K562 (cell line): ENCODE results near the gene TMEM135. TPM values are rescaled to one million over a fixed set of nuclear protein-coding genes. Genes with fewer than 3 reads are reported as not detected.

Experiments used
- ARNT ChIP-seq, 2 experiments: fragments of 450-650 bp; IDR thresholded peaks; 2 replicates each; pipeline ENCODE4 v1.6.1; 2016; ENCODE audit warnings: mild to moderate bottlenecking in 1 of 2
- ATF4 ChIP-seq: fragments of 450-650 bp; formaldehyde crosslinking; IDR thresholded peaks from 2 replicates; pipeline ENCODE4 v1.4.0; 2022; ENCODE audit warnings: mild to moderate bottlenecking, moderate library complexity
- DACH1 ChIP-seq: fragments of 450-650 bp; IDR thresholded peaks from 2 replicates; pipeline ENCODE4 v1.6.1; 2018; ENCODE audit not compliant: partially characterized antibody
- DIDO1 ChIP-seq: fragments of 450-650 bp; IDR thresholded peaks from 2 replicates; pipeline ENCODE4 v1.6.1; 2016; ENCODE audit warnings: low read depth, missing biosample characterization, missing genetic modification characterization
- EP300 ChIP-seq: IDR thresholded peaks from 2 replicates; pipeline ENCODE4 v1.6.1; 2012; ENCODE audit warnings: low read length, improper control_type of control experiment
- FIP1L1 ChIP-seq: fragments of 200-400 bp; formaldehyde crosslinking; IDR thresholded peaks from 2 replicates; pipeline ENCODE4 v1.6.1; 2018; ENCODE audit warnings: mild to moderate bottlenecking, low read depth, low read length; ENCODE audit not compliant: poor library complexity, severe bottlenecking
- GATA2 ChIP-seq: sonication (generic); formaldehyde crosslinking; IDR thresholded peaks from 2 replicates; pipeline ENCODE4 v1.4.0; 2020; ENCODE audit warnings: mild to moderate bottlenecking, missing genetic modification reagents
- GATAD2A ChIP-seq: fragments of 450-650 bp; IDR thresholded peaks from 2 replicates; pipeline ENCODE4 v1.6.1; 2017
- PHF21A ChIP-seq: fragments of 450-650 bp; IDR thresholded peaks from 2 replicates; pipeline ENCODE4 v1.6.1; 2017; ENCODE audit warnings: low read depth, borderline replicate concordance
- RNF219 ChIP-seq: fragments of 250-450 bp; sonication (Bioruptor Pico); IDR thresholded peaks from 2 replicates; pipeline ENCODE4 v1.5.0; 2022; ENCODE audit warnings: mild to moderate bottlenecking
- SP2 ChIP-seq: IDR thresholded peaks from 2 replicates; pipeline ENCODE4 v1.6.1; 2011; ENCODE audit warnings: mild to moderate bottlenecking, low read depth, low read length, moderate library complexity; ENCODE audit not compliant: poor library complexity, severe bottlenecking; ENCODE audit errors: extremely low read depth
- SRSF7 ChIP-seq: fragments of 200-400 bp; formaldehyde crosslinking; optimal IDR thresholded peaks from 2 replicates; pipeline ENCODE3; 2017; ENCODE audit warnings: mild to moderate bottlenecking, low read depth, low read length
- TCFL5 ChIP-seq: fragments of 250-450 bp; sonication (Bioruptor Pico); conservative IDR thresholded peaks from 2 replicates; pipeline ENCODE4 v1.6.1; 2021; ENCODE audit warnings: mild to moderate bottlenecking, moderate library complexity, matching md5 sums
- TGIF2 ChIP-seq: sonication (generic); formaldehyde crosslinking; IDR thresholded peaks from 2 replicates; pipeline ENCODE4 v1.8.1; 2022; ENCODE audit warnings: mild to moderate bottlenecking, missing genetic modification reagents, moderate library complexity
- THAP7 ChIP-seq: fragments of 250-450 bp; sonication (Bioruptor Pico); IDR thresholded peaks from 2 replicates; pipeline ENCODE4 v1.5.0; 2021
- THRB ChIP-seq: fragments of 450-650 bp; formaldehyde crosslinking; conservative IDR thresholded peaks from 2 replicates; pipeline ENCODE4 v1.4.0; 2022; ENCODE audit warnings: mild to moderate bottlenecking, missing genetic modification characterization
- U2AF2 ChIP-seq: fragments of 200-400 bp; formaldehyde crosslinking; optimal IDR thresholded peaks from 2 replicates; pipeline ENCODE3; 2017; ENCODE audit warnings: low read depth, mild to moderate bottlenecking, low read length
- ZBTB9 ChIP-seq: fragments of 450-650 bp; formaldehyde crosslinking; IDR thresholded peaks from 2 replicates; pipeline ENCODE4 v1.4.0; 2020; ENCODE audit warnings: mild to moderate bottlenecking, moderate library complexity
- ZC3H8 ChIP-seq: fragments of 450-650 bp; IDR thresholded peaks from 2 replicates; pipeline ENCODE4 v1.6.1; 2017
- ZKSCAN8 ChIP-seq: fragments of 200-800 bp; sonication (Bioruptor generic); IDR thresholded peaks from 2 replicates; pipeline ENCODE4 v1.6.1; 2016; ENCODE audit warnings: missing genetic modification characterization, missing compliant biosample characterization
- ZNF589 ChIP-seq: fragments of 200-800 bp; sonication (Bioruptor generic); IDR thresholded peaks from 2 replicates; pipeline ENCODE4 v1.6.1; 2016; ENCODE audit warnings: low read depth, missing genetic modification characterization, missing compliant biosample characterization
- ZSCAN29 ChIP-seq: fragments of 450-650 bp; IDR thresholded peaks from 2 replicates; pipeline ENCODE4 v1.6.1; 2017
- polyA plus RNA-seq, 8 experiments: library from polyadenylated mRNA; depleted of rRNA in 4 of 8; stranded (reverse) in 5 of 8; unstranded in 3 of 8; fragments of >200 nt; fragmentation: Nextera tagmentation in 2 of 8; fragmentation: Illumina TruSeq in 1 of 8; extraction: Ambion mirVana in 2 of 8; extraction: Trizol in 1 of 8; gene quantifications; 2 replicates each; pipeline versions ENCODE4 v1.2.1 to v1.2.3, GENCODE V29; 2011 to 2014; ENCODE audit warnings: inconsistent platforms in 1 of 8, missing spikeins in 1 of 8
- total RNA-seq, 7 experiments: library from RNA; depleted of rRNA in 6 of 7; stranded (reverse); fragments of >200 nt in 6 of 7; fragmentation: Illumina TruSeq in 2 of 7; extraction: Trizol in 2 of 7; gene quantifications; 2 replicates each; pipeline versions ENCODE4 v1.2.1 to v1.2.3, GENCODE V29; 2011 to 2021; ENCODE audit warnings: low replicate concordance in 1 of 7

TMEM135 gene
- total and polyA plus RNA-seq, 9 of the 15 experiments (the other 6 are each of a cell fraction or from before 2014, with no cell fraction given): 17.3 to 53.6 (median 24.9) TPM

- TF ChIP-seq ZKSCAN8 (CRISPR knock-in tag) (no peak), EP300 (peak; percentile 33), GATAD2A (0 out of 2 replicates have a peak, but pooled peaks have one; percentile 42), DACH1 (no peak), THAP7 (CRISPR knock-in tag) (no peak), DIDO1 (tag) (no peak), ZC3H8 (no peak), ZSCAN29 (no peak), ZNF589 (CRISPR knock-in tag) (no peak), TCFL5 (CRISPR knock-in tag) (no peak), ZBTB9 (CRISPR knock-in tag) (peak; percentile 64; the same call in 1 of the 2 replicates), GATA2 (CRISPR knock-in tag) (no peak), ATF4 (CRISPR knock-in tag) (no peak), FIP1L1 (no peak), SP2 (no peak), PHF21A (no peak), THRB (no peak), ARNT (IDR thresholded peaks at IDR 0.05) (no peak), RNF219 (CRISPR knock-in tag) (no peak), SRSF7 (no peak), TGIF2 (CRISPR knock-in tag) (no peak), U2AF2 (no peak)
Measured at GRCh38 chr11:87037450-87038234, at the start of gene TMEM135 (continued).
